K562 (cell line): ENCODE measurements around the gene NIPAL3. TPM values are rescaled to one million over a fixed set of nuclear protein-coding genes. Genes with fewer than 3 reads are reported as not detected.

Source experiments
- ATF7 ChIP-seq: fragments of 450-650 bp; IDR thresholded peaks from 2 replicates; pipeline ENCODE4 v1.7.1; 2014; ENCODE audit warnings: mild to moderate bottlenecking, moderate library complexity
- CBFA2T2 ChIP-seq: fragments of 450-650 bp; conservative IDR thresholded peaks from 2 replicates; pipeline ENCODE4 v1.6.1; 2017; ENCODE audit warnings: mild to moderate bottlenecking
- HDAC3 ChIP-seq: fragments of 450-650 bp; IDR thresholded peaks from 2 replicates; pipeline ENCODE4 v1.6.1; 2018; ENCODE audit warnings: borderline replicate concordance, mild to moderate bottlenecking, moderate library complexity; ENCODE audit not compliant: partially characterized antibody
- MCM3 ChIP-seq: fragments of 450-650 bp; IDR thresholded peaks from 2 replicates; pipeline ENCODE4 v1.6.1; 2016
- NBN ChIP-seq: fragments of 450-650 bp; IDR thresholded peaks from 2 replicates; pipeline ENCODE4 v1.6.1; 2016; ENCODE audit warnings: low read depth, mild to moderate bottlenecking
- NEUROD1 ChIP-seq: fragments of 150-350 bp; IDR thresholded peaks from 2 replicates; pipeline ENCODE4 v1.6.1; 2014; ENCODE audit warnings: borderline replicate concordance, low read length, low read depth; ENCODE audit not compliant: partially characterized antibody
- SREBF2 ChIP-seq: sonication (generic); formaldehyde crosslinking; IDR thresholded peaks from 2 replicates; pipeline ENCODE4 v1.4.0; 2020; ENCODE audit warnings: mild to moderate bottlenecking, missing genetic modification reagents
- TRIM28 ChIP-seq: fragments of 450-650 bp; IDR thresholded peaks from 2 replicates; pipeline ENCODE4 v1.6.1; 2017
- ZNF282 ChIP-seq: sonication (generic); formaldehyde crosslinking; IDR thresholded peaks from 2 replicates; pipeline ENCODE4 v1.8.1; 2023; ENCODE audit warnings: missing genetic modification reagents
- ZNF436 ChIP-seq: fragments of 250-450, 450-650 bp; sonication (Bioruptor Pico); formaldehyde crosslinking; IDR thresholded peaks from 2 replicates; pipeline ENCODE4 v1.7.0; 2020; ENCODE audit warnings: mild to moderate bottlenecking
- ZSCAN29 ChIP-seq: fragments of 450-650 bp; IDR thresholded peaks from 2 replicates; pipeline ENCODE4 v1.6.1; 2017
- polyA plus RNA-seq, 8 experiments: library from polyadenylated mRNA; depleted of rRNA in 4 of 8; stranded (reverse) in 5 of 8; unstranded in 3 of 8; fragments of >200 nt; fragmentation: Nextera tagmentation in 2 of 8; fragmentation: Illumina TruSeq in 1 of 8; extraction: Ambion mirVana in 2 of 8; extraction: Trizol in 1 of 8; gene quantifications; 2 replicates each; pipeline versions ENCODE4 v1.2.1 to v1.2.3, GENCODE V29; 2011 to 2014; ENCODE audit warnings: inconsistent platforms in 1 of 8, missing spikeins in 1 of 8
- total RNA-seq, 7 experiments: library from RNA; depleted of rRNA in 6 of 7; stranded (reverse); fragments of >200 nt in 6 of 7; fragmentation: Illumina TruSeq in 2 of 7; extraction: Trizol in 2 of 7; gene quantifications; 2 replicates each; pipeline versions ENCODE4 v1.2.1 to v1.2.3, GENCODE V29; 2011 to 2021; ENCODE audit warnings: low replicate concordance in 1 of 7
- TF ChIP-seq, protein P1 (sequence below), 2 experiments: IDR thresholded peaks; 2 replicates each; pipeline ENCODE4 v1.6.1; 2012; ENCODE audit warnings: improper control_type of control experiment in 2 of 2, low read depth in 2 of 2, low read length in 2 of 2, borderline replicate concordance in 1 of 2
- TF ChIP-seq, protein P2 (sequence below): fragments of 450-650 bp; IDR thresholded peaks from 2 replicates; pipeline ENCODE4 v1.6.1; 2016; ENCODE audit warnings: low read depth
- TF ChIP-seq, protein P3 (sequence below), 3 experiments: fragments of 200-800 bp in 1 of 3; fragments of 250-450 bp in 1 of 3; fragments of 450-650 bp in 1 of 3; sonication (Bioruptor Pico) in 1 of 3; sonication (Bioruptor generic) in 1 of 3; formaldehyde crosslinking in 1 of 3; IDR thresholded peaks; 2 replicates each; pipeline versions ENCODE4 v1.6.1 to v1.8.0; 2016 to 2022; ENCODE audit warnings: mild to moderate bottlenecking in 2 of 3, missing genetic modification characterization in 2 of 3, missing compliant biosample characterization in 1 of 3, moderate library complexity in 1 of 3

Gene NIPAL3
- total and polyA plus RNA-seq, 9 of the 15 experiments (the other 6 are each of a cell fraction or from before 2014, with no cell fraction given) = 10.5 to 26.3 (median 16.0) TPM

DNA sequence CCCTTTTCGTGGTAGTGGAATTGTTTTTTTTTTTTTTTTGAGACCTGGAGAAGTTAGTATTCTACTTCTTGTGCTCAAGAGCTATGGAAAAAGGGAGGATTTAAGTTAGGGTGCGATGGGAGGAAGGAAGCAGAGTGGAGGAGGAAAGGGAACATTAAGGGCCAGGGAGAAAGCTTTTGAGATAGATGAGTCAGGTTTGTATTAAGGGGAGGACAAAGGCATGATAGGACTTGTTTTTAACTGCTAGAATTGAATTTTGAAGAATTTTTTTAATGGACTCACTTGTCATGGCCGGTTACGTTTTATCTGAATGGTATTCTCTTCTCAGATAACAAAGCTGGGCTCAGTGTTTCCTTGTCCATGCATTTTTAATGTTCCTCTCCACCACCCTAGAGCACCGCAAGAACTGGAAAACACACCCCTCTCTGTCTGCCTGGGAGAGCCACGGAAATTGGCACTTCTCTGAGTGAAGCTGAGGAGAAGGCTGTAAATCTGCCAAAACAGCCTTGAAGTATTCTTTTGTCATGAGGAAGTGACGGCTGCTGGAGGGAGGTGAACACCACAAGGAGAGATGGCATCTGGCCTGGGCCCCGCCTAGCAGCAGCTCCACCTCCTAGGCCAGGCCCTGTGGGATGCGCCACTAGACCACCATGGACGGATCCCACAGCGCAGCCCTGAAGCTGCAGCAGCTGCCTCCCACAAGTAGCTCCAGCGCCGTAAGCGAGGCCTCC lies 3.5 kb downstream of the NIPAL3 start (continued):
- TF ChIP-seq, protein P1, sequence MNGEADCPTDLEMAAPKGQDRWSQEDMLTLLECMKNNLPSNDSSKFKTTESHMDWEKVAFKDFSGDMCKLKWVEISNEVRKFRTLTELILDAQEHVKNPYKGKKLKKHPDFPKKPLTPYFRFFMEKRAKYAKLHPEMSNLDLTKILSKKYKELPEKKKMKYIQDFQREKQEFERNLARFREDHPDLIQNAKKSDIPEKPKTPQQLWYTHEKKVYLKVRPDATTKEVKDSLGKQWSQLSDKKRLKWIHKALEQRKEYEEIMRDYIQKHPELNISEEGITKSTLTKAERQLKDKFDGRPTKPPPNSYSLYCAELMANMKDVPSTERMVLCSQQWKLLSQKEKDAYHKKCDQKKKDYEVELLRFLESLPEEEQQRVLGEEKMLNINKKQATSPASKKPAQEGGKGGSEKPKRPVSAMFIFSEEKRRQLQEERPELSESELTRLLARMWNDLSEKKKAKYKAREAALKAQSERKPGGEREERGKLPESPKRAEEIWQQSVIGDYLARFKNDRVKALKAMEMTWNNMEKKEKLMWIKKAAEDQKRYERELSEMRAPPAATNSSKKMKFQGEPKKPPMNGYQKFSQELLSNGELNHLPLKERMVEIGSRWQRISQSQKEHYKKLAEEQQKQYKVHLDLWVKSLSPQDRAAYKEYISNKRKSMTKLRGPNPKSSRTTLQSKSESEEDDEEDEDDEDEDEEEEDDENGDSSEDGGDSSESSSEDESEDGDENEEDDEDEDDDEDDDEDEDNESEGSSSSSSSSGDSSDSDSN (IDR thresholded peaks at IDR 0.05; ENCODE audit: borderline replicate concordance in 1 of 2, low read depth in 2 of 2, low read length in 2 of 2) = 0 out of 4 replicates have a peak, but pooled peaks of 1 of the 2 experiments have one; percentile 65
- TF ChIP-seq NBN = no peak; the same call in 1 of the 2 replicates
- no peak for TF ChIP-seq SREBF2
- TF ChIP-seq ZSCAN29 = no peak
- no peak for TF ChIP-seq MCM3
- TF ChIP-seq, protein P2, sequence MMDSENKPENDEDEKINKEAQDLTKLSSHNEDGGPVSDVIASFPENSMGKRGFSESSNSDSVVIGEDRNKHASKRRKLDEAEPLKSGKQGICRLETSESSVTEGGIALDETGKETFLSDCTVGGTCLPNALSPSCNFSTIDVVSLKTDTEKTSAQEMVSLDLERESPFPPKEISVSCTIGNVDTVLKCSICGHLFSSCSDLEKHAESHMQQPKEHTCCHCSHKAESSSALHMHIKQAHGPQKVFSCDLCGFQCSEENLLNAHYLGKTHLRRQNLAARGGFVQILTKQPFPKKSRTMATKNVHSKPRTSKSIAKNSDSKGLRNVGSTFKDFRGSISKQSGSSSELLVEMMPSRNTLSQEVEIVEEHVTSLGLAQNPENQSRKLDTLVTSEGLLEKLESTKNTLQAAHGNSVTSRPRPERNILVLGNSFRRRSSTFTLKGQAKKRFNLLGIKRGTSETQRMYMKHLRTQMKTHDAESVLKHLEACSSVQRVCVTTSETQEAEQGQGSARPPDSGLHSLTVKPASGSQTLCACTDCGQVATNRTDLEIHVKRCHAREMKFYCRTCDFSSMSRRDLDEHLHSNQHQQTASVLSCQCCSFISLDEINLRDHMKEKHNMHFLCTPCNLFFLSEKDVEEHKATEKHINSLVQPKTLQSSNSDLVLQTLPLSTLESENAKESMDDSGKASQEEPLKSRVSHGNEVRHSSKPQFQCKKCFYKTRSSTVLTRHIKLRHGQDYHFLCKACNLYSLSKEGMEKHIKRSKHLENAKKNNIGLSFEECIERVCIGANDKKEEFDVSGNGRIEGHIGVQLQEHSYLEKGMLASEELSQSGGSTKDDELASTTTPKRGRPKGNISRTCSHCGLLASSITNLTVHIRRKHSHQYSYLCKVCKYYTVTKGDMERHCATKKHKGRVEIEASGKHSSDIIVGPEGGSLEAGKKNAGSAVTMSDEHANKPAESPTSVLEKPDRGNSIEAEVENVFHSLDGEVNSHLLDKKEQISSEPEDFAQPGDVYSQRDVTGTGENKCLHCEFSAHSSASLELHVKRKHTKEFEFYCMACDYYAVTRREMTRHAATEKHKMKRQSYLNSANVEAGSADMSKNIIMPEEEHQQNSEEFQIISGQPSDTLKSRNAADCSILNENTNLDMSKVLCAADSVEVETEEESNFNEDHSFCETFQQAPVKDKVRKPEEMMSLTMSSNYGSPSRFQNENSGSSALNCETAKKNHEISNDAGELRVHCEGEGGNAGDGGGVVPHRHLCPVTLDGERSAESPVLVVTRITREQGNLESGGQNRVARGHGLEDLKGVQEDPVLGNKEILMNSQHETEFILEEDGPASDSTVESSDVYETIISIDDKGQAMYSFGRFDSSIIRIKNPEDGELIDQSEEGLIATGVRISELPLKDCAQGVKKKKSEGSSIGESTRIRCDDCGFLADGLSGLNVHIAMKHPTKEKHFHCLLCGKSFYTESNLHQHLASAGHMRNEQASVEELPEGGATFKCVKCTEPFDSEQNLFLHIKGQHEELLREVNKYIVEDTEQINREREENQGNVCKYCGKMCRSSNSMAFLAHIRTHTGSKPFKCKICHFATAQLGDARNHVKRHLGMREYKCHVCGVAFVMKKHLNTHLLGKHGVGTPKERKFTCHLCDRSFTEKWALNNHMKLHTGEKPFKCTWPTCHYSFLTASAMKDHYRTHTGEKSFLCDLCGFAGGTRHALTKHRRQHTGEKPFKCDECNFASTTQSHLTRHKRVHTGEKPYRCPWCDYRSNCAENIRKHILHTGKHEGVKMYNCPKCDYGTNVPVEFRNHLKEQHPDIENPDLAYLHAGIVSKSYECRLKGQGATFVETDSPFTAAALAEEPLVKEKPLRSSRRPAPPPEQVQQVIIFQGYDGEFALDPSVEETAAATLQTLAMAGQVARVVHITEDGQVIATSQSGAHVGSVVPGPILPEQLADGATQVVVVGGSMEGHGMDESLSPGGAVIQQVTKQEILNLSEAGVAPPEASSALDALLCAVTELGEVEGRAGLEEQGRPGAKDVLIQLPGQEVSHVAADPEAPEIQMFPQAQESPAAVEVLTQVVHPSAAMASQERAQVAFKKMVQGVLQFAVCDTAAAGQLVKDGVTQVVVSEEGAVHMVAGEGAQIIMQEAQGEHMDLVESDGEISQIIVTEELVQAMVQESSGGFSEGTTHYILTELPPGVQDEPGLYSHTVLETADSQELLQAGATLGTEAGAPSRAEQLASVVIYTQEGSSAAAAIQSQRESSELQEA = no peak
- TF ChIP-seq ZNF282 (CRISPR knock-in tag) = no peak
- TF ChIP-seq, protein P3, sequence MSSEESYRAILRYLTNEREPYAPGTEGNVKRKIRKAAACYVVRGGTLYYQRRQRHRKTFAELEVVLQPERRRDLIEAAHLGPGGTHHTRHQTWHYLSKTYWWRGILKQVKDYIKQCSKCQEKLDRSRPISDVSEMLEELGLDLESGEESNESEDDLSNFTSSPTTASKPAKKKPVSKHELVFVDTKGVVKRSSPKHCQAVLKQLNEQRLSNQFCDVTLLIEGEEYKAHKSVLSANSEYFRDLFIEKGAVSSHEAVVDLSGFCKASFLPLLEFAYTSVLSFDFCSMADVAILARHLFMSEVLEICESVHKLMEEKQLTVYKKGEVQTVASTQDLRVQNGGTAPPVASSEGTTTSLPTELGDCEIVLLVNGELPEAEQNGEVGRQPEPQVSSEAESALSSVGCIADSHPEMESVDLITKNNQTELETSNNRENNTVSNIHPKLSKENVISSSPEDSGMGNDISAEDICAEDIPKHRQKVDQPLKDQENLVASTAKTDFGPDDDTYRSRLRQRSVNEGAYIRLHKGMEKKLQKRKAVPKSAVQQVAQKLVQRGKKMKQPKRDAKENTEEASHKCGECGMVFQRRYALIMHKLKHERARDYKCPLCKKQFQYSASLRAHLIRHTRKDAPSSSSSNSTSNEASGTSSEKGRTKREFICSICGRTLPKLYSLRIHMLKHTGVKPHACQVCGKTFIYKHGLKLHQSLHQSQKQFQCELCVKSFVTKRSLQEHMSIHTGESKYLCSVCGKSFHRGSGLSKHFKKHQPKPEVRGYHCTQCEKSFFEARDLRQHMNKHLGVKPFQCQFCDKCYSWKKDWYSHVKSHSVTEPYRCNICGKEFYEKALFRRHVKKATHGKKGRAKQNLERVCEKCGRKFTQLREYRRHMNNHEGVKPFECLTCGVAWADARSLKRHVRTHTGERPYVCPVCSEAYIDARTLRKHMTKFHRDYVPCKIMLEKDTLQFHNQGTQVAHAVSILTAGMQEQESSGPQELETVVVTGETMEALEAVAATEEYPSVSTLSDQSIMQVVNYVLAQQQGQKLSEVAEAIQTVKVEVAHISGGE (CRISPR knock-in tag; IDR thresholded peaks at IDR 0.05) = peak in 1 of 3 experiments; percentile 49; a peak in 1 of 6 replicates
- no peak for TF ChIP-seq NEUROD1
- no peak for TF ChIP-seq HDAC3
- no peak for TF ChIP-seq TRIM28
- peak; percentile 58 for TF ChIP-seq ATF7
- 0 out of 2 replicates have a peak, but pooled peaks have one; percentile 12 for TF ChIP-seq ZNF436 (CRISPR knock-in tag)
- TF ChIP-seq CBFA2T2 = no peak
